H7 (cell line): ENCODE measurements around the gene C6orf120. TPM values are rescaled to one million over a fixed set of nuclear protein-coding genes. Genes with fewer than 3 reads are reported as not detected.

Experiments
- DNase-seq: peaks from one replicate; pipeline ENCODE4 v3.0.0; 2012
- H3K27me3 ChIP-seq: 2 replicates; pipeline ENCODE4 v1.6.0; 2011; ENCODE audit warnings: mild to moderate bottlenecking, low read length; ENCODE audit not compliant: control insufficient read depth, insufficient read depth
- H3K36me3 ChIP-seq: replicated peaks from 2 replicates; pipeline ENCODE4 v1.5.1; 2011; ENCODE audit warnings: low read length; ENCODE audit not compliant: control insufficient read depth, insufficient read depth
- H3K4me3 ChIP-seq: 2 replicates; pipeline ENCODE4 v1.5.1; 2011; ENCODE audit warnings: low read depth, mild to moderate bottlenecking, control low read depth, low read length, moderate library complexity; ENCODE audit not compliant: insufficient read depth
- total RNA-seq: library from RNA; depleted of rRNA; stranded (reverse); fragments of >200 nt; shearing (Covaris generic); gene quantifications from 2 replicates; pipeline ENCODE4 v1.2.3, GENCODE V29; 2014

The C6orf120 gene
- total RNA-seq, 1 experiment from 2014 or later, result 34.0 TPM

DNA sequence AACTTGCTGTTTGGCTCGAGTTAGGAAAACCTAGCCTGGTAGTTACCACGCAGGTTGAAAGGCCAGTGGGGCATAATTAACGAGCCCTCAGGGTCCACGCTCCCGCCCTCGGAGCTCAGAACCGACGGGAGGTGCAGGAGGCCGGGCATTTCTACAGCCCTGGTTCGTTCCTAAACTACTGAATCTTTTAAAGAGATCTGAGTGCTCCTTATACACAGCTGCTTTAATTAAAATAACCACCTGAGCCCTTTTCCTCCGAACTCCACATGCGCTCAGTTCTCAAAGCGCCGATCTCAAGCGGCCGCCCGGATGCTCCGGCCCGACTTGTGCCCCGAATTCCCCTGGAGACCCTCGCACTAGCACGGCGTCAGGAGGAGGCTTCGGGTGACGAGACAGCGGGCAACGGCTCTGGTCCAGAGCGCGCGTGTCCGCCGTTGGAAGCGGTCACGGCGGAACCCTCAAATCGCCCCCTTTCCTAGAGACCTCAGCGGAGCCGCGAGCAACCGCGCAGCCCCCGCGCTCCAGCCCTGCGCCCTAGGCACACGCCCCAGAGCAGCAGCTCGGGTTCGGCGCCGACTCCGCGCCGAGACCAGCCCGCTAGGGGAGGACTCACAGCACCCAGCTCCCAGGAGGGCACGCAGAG is 494 bp upstream of the C6orf120 start:
- peaks cover 3% of the 10 kb centered on the region for H3K36me3 ChIP-seq
- H3K4me3 ChIP-seq, result peak overlapping the region; percentile 97
- H3K27me3 ChIP-seq, result no peaks in the 10 kb centered on the region
- no peak for DNase-seq

DNA sequence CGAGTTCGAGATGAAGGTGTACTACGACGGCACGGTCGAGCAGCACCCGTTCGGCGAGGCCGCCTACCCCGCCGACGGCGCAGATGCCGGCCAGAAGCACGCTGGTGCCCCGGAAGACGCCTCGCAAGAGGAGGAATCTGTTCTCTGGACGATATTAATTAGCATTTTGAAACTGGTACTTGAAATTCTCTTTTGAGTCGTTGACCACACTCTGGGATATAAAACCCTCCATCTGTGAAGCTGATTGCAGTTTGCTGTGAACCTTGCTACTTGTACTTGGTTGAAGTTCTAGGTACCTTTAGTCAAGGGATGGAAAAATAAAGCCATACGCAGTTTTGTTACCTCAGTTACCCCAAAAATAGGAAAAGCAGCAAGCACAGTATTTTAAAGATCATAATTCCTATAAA is 917 bp downstream of the C6orf120 start:
- DNase-seq, result no peak
- Histone ChIP-seq H3K4me3 (peak overlapping the region; percentile 97), H3K36me3 (peaks cover 3% of the 10 kb centered on the region), H3K27me3 (no peaks in the 10 kb centered on the region)

- peaks cover 6% of the 10 kb centered on the region for H3K36me3 ChIP-seq
- no peak for DNase-seq
- no peaks in the 10 kb centered on the region for H3K27me3 ChIP-seq
- H3K4me3 ChIP-seq, result no peak overlapping the region
These were observed 5.8 kb downstream of the C6orf120 start for GRCh38 chr6:169707772-169708171.

DNA sequence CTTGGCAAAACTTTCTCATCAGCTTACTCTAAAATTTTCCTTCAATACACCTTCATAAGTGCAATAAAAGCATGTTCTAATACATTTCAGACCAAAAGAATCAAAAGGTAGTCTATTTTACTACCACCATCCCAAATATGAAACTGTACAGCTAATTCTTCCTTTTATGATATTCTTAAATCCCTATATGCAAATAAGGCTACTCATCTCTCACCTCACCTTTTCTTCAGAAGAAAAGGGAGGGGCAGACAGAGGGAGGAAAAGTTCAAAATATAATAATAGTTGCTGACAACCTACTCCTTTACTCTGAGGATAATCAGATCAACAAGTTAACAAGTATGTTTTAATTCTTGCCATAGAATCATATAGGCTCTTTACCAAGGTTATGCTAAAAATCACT is 7.4 kb downstream of the C6orf120 start:
- Histone ChIP-seq H3K36me3 (peaks cover 10% of the 10 kb centered on the region), H3K27me3 (no peaks in the 10 kb centered on the region), H3K4me3 (no peak overlapping the region)
- no peak for DNase-seq

DNA sequence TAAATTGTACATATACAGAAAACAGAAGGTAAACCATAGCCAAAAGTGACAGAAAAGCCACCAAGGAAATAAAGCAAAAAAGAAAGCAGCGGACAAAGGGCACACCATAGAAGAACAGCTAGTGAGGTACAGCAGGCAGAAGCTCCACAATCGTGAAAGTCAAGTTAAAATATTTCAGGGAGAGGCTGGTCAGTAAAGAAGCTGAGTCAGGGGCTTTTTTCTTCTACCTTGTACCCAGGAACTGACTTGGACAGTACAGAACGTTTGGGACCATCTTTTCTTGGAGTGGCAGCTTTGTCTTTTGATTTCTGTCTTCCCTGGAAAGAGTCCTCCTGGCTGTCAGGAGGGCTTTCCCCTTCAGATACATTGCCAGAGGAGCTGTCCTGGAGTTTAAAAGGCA is 8.1 kb downstream of the C6orf120 start:
- H3K27me3 ChIP-seq, result no peaks in the 10 kb centered on the region
- H3K36me3 ChIP-seq, result peaks cover 11% of the 10 kb centered on the region
- no peak overlapping the region for H3K4me3 ChIP-seq
- DNase-seq, result no peak

- no peaks in the 10 kb centered on the region for H3K27me3 ChIP-seq
- H3K4me3 ChIP-seq, result no peak overlapping the region
- DNase-seq, result no peak
- peaks cover 13% of the 10 kb centered on the region for H3K36me3 ChIP-seq
These were observed 12.3 kb downstream of the C6orf120 start for GRCh38 chr6:169714178-169714577.

- DNase-seq, result no peak
- Histone ChIP-seq H3K27me3 (no peaks in the 10 kb centered on the region), H3K36me3 (peaks cover 13% of the 10 kb centered on the region), H3K4me3 (no peak overlapping the region)
These were observed 12.7 kb downstream of the C6orf120 start for GRCh38 chr6:169714595-169714994.

- Histone ChIP-seq H3K4me3 (no peak overlapping the region), H3K27me3 (no peaks in the 10 kb centered on the region), H3K36me3 (peaks cover 7% of the 10 kb centered on the region)
- DNase-seq, result no peak
These were observed 17.2 kb downstream of the C6orf120 start for GRCh38 chr6:169719117-169719516.

GRCh38 chr6:169720207-169720855 is 18.4 kb downstream of the C6orf120 start:
- H3K27me3 ChIP-seq, result peaks cover 2% of the 10 kb centered on the region; the same call in 1 of the 2 replicates
- no peak for DNase-seq
- no peak overlapping the region for H3K4me3 ChIP-seq
- peaks cover 3% of the 10 kb centered on the region for H3K36me3 ChIP-seq

DNA sequence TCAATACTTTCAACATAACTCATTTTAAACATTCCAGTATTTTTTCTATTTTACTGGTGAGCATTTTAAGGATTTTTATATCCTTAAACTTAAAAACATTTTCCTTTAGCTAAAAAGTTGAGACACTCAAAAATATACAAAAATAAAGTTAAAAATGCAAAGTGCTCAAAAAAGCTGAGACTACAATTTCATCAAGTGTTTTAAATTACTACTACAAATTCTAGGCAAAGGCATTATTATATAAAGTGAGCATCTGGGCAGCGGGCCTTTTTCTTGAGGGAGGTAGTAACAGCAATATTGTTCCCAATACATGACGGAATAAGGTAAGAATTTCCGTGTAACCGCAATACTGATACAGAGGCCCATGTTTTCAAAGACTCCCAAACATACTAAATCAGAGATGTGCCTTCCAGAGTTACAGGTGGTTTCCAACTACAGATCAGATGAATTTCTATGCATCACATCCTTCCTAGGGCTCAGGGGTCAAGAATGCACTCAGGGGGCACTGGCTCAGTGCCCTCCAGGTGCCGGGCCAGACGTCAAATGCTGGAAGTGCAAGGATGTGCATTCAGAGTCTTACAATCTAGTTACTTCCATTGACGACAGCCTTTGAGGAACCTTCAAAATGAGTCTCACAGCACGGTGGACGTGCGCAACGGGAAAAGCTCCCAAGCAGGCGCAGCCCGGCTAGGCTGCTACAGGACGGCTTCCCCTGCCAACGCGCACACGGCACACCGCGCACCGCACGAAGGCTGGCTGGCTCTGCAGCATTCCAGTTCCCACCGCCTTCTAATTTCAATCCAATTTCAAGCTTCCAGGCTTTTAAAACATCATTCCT is 20.7 kb downstream of the C6orf120 start:
- Histone ChIP-seq H3K27me3 (peaks cover 2% of the 10 kb centered on the region; the same call in 1 of the 2 replicates), H3K36me3 (no peaks in the 10 kb centered on the region), H3K4me3 (peak overlapping the region; percentile 63)
- DNase-seq, result peak; percentile 62

- peak overlapping the region; percentile 63 for H3K4me3 ChIP-seq
- H3K27me3 ChIP-seq, result peaks cover 2% of the 10 kb centered on the region; the same call in 1 of the 2 replicates
- no peaks in the 10 kb centered on the region for H3K36me3 ChIP-seq
- peak; percentile 83 for DNase-seq
These were observed 21.4 kb downstream of the C6orf120 start for GRCh38 chr6:169723200-169723909.

- peak; percentile 89 for DNase-seq
- peak overlapping the region; percentile 45 for H3K4me3 ChIP-seq
- no peaks in the 10 kb centered on the region for H3K36me3 ChIP-seq
- peaks cover 2% of the 10 kb centered on the region; the same call in 1 of the 2 replicates for H3K27me3 ChIP-seq
These were observed 22.1 kb downstream of the C6orf120 start for GRCh38 chr6:169723991-169724493.

DNA sequence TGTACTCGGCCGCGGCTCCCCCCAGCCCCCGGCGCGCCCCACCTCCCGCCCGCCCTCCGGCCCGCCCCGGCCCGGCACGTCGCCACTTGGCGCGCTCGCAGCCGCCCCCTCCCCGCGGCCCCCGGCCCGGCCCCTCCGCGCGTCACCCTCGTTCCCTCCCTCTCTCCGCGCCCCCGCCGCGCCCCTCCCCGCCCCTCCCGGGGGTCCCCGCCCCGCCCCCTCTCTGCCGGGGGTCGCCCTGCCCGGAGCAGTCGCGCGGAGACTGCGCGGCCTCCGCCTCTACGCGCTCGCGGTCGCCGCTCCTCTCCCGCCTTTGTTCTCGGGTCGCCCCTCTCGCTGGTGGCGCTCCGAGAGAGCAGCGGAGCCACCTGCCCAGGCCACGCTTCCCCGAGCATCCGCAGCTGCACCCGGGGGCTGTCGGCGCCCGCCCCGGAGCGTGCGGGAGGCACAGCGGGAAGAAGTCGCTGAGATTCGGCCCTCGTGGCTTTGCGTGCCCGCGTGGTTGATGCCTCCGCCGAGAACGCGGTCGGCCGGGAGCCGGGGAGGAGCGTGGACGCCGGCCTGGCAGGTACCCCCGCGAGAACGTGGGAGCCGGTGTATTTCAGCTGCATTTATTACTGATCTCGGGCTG is 22.7 kb downstream of the C6orf120 start, which contains the start of gene PHF10:
TSS of gene PHF10 (minus strand) at position 7 of the 631 bp plus-strand sequence. CDS start 569 bp downstream, outside the sequence.
- Histone ChIP-seq H3K36me3 (no peaks in the 10 kb centered on the region), H3K27me3 (peaks cover 2% of the 10 kb centered on the region; the same call in 1 of the 2 replicates), H3K4me3 (peak within 1 kb of the TSS; percentile 90)
- peak; percentile 94 for DNase-seq
